ENCODE data around the gene KRTAP9-9.
"Not testable (repeated sequence)": the region's sequence is repeated elsewhere in the genome, so short reads cannot be mapped to it uniquely, and the experiment has no call there.

- not testable (repeated sequence) for TF ChIP-seq SUZ12 (IDR thresholded peaks at IDR 0.05); L3MBTL2 (conservative IDR thresholded peaks at IDR 0.05); TARDBP (IDR thresholded peaks at IDR 0.05); ARNT (IDR thresholded peaks at IDR 0.05); SP1 (IDR thresholded peaks at IDR 0.05); ZNF384 (IDR thresholded peaks at IDR 0.05); HDGF (IDR thresholded peaks at IDR 0.05; ENCODE audit: borderline replicate concordance); CTBP1 (IDR thresholded peaks at IDR 0.05; ENCODE audit: borderline replicate concordance); PKNOX1 (IDR thresholded peaks at IDR 0.05); FOXA1 (IDR thresholded peaks at IDR 0.05); BHLHE40 (IDR thresholded peaks at IDR 0.05; ENCODE audit: borderline replicate concordance); NFRKB (IDR thresholded peaks at IDR 0.05); FOXK2 (IDR thresholded peaks at IDR 0.05)
These were observed 28.5 kb upstream of the KRTAP9-9 start, which contains the start of gene KRTAP9-2 for GRCh38 chr17:41226598-41227095.

Measured in HEK293T (cell line).